ENCODE results near the gene WDR7.
"Not testable (repeated sequence)": the region's sequence is repeated elsewhere in the genome, so short reads cannot be mapped to it uniquely, and the experiment has no call there.

WDR7 gene

GRCh38 chr18:56641714-56642337 is 9.3 kb upstream of the WDR7 start:
- no peak overlapping the region for H3K4me3 ChIP-seq (ENCODE audit: low read length)
- H3K27me3 ChIP-seq (ENCODE audit: control insufficient read depth, insufficient read depth, low read length): no peaks in the 10 kb centered on the region
- no peaks in the 10 kb centered on the region for H3K36me3 ChIP-seq (ENCODE audit: control insufficient read depth, insufficient read depth, low read length)
- peaks cover 2% of the 10 kb centered on the region for H3K4me1 ChIP-seq (ENCODE audit: control insufficient read depth, insufficient read depth, low read length)
- no peak overlapping the region for H3K9ac ChIP-seq (ENCODE audit: low read length)
- H3K27ac ChIP-seq (ENCODE audit: low read depth, low read length): no peak overlapping the region

GRCh38 chr18:56643381-56643780 is 7.8 kb upstream of the WDR7 start:
- Histone ChIP-seq H3K4me1 (ENCODE audit: control insufficient read depth, insufficient read depth, low read length) (no peaks in the 10 kb centered on the region), H3K27ac (ENCODE audit: low read depth, low read length) (no peak overlapping the region), H3K27me3 (ENCODE audit: control insufficient read depth, insufficient read depth, low read length) (no peaks in the 10 kb centered on the region), H3K9ac (ENCODE audit: low read length) (no peak overlapping the region), H3K4me3 (ENCODE audit: low read length) (no peak overlapping the region), H3K36me3 (ENCODE audit: control insufficient read depth, insufficient read depth, low read length) (peaks cover 2% of the 10 kb centered on the region)

GRCh38 chr18:56645415-56646016 is 5.6 kb upstream of the WDR7 start:
- Histone ChIP-seq H3K27me3 (ENCODE audit: control insufficient read depth, insufficient read depth, low read length) (no peaks in the 10 kb centered on the region), H3K27ac (ENCODE audit: low read depth, low read length) (no peak overlapping the region), H3K4me1 (ENCODE audit: control insufficient read depth, insufficient read depth, low read length) (no peaks in the 10 kb centered on the region), H3K4me3 (ENCODE audit: low read length) (no peak overlapping the region), H3K36me3 (ENCODE audit: control insufficient read depth, insufficient read depth, low read length) (peaks cover 2% of the 10 kb centered on the region), H3K9ac (ENCODE audit: low read length) (no peak overlapping the region)

- no peak overlapping the region for H3K27ac ChIP-seq (ENCODE audit: low read depth, low read length)
- peaks cover 3% of the 10 kb centered on the region for H3K4me1 ChIP-seq (ENCODE audit: control insufficient read depth, insufficient read depth, low read length)
- no peak overlapping the region for H3K4me3 ChIP-seq (ENCODE audit: low read length)
- H3K9ac ChIP-seq (ENCODE audit: low read length): no peak overlapping the region
- peaks cover 2% of the 10 kb centered on the region for H3K36me3 ChIP-seq (ENCODE audit: control insufficient read depth, insufficient read depth, low read length)
- no peaks in the 10 kb centered on the region for H3K27me3 ChIP-seq (ENCODE audit: control insufficient read depth, insufficient read depth, low read length)
These were observed 4.1 kb upstream of the WDR7 start for GRCh38 chr18:56647071-56647470.

GRCh38 chr18:56647951-56648893 is 2.9 kb upstream of the WDR7 start:
- peaks cover 3% of the 10 kb centered on the region for H3K4me1 ChIP-seq (ENCODE audit: control insufficient read depth, insufficient read depth, low read length)
- peaks cover 2% of the 10 kb centered on the region for H3K36me3 ChIP-seq (ENCODE audit: control insufficient read depth, insufficient read depth, low read length)
- H3K4me3 ChIP-seq (ENCODE audit: low read length): no peak overlapping the region
- H3K27me3 ChIP-seq (ENCODE audit: control insufficient read depth, insufficient read depth, low read length): no peaks in the 10 kb centered on the region
- no peak overlapping the region for H3K9ac ChIP-seq (ENCODE audit: low read length)
- no peak overlapping the region for H3K27ac ChIP-seq (ENCODE audit: low read depth, low read length)

- Histone ChIP-seq H3K4me1 (ENCODE audit: control insufficient read depth, insufficient read depth, low read length) (peaks cover 3% of the 10 kb centered on the region), H3K27me3 (ENCODE audit: control insufficient read depth, insufficient read depth, low read length) (no peaks in the 10 kb centered on the region), H3K27ac (ENCODE audit: low read depth, low read length) (no peak overlapping the region), H3K36me3 (ENCODE audit: control insufficient read depth, insufficient read depth, low read length) (peaks cover 2% of the 10 kb centered on the region), H3K4me3 (ENCODE audit: low read length) (no peak overlapping the region), H3K9ac (ENCODE audit: low read length) (no peak overlapping the region)
These were observed 1.2 kb upstream of the WDR7 start for GRCh38 chr18:56649996-56650395.

- Histone ChIP-seq H3K9ac (ENCODE audit: low read length) (peak overlapping the region; percentile 63), H3K4me1 (ENCODE audit: control insufficient read depth, insufficient read depth, low read length) (peaks cover 3% of the 10 kb centered on the region), H3K36me3 (ENCODE audit: control insufficient read depth, insufficient read depth, low read length) (peaks cover 2% of the 10 kb centered on the region), H3K27ac (ENCODE audit: low read depth, low read length) (peak overlapping the region; percentile 81), H3K4me3 (ENCODE audit: low read length) (peak overlapping the region; percentile 99), H3K27me3 (ENCODE audit: control insufficient read depth, insufficient read depth, low read length) (no peaks in the 10 kb centered on the region)
These were observed 573 bp downstream of the WDR7 start for GRCh38 chr18:56651771-56652092.

GRCh38 chr18:56652802-56653201 is 1.6 kb downstream of the WDR7 start:
- H3K4me3 ChIP-seq (ENCODE audit: low read length): no peak overlapping the region
- no peak overlapping the region for H3K27ac ChIP-seq (ENCODE audit: low read depth, low read length)
- no peak overlapping the region for H3K9ac ChIP-seq (ENCODE audit: low read length)

GRCh38 chr18:56654280-56654679 is 3.1 kb downstream of the WDR7 start:
- not testable (repeated sequence) for H3K36me3 ChIP-seq (ENCODE audit: control insufficient read depth, insufficient read depth, low read length); H3K4me3 ChIP-seq (ENCODE audit: low read length); H3K27me3 ChIP-seq (ENCODE audit: control insufficient read depth, insufficient read depth, low read length); H3K27ac ChIP-seq (ENCODE audit: low read depth, low read length); H3K4me1 ChIP-seq (ENCODE audit: control insufficient read depth, insufficient read depth, low read length); H3K9ac ChIP-seq (ENCODE audit: low read length)

More at GRCh38 chr18:56652802-56653201, 1.6 kb downstream of the WDR7 start:
- peaks cover 3% of the 10 kb centered on the region for H3K4me1 ChIP-seq (ENCODE audit: control insufficient read depth, insufficient read depth, low read length)
- no peaks in the 10 kb centered on the region for H3K36me3 ChIP-seq (ENCODE audit: control insufficient read depth, insufficient read depth, low read length)
- no peaks in the 10 kb centered on the region for H3K27me3 ChIP-seq (ENCODE audit: control insufficient read depth, insufficient read depth, low read length)

GRCh38 chr18:56658261-56658660 is 7.1 kb downstream of the WDR7 start:
- H3K27ac ChIP-seq (ENCODE audit: low read depth, low read length): no peak overlapping the region
- no peaks in the 10 kb centered on the region for H3K27me3 ChIP-seq (ENCODE audit: control insufficient read depth, insufficient read depth, low read length)
- H3K4me1 ChIP-seq (ENCODE audit: control insufficient read depth, insufficient read depth, low read length): no peaks in the 10 kb centered on the region
- no peak overlapping the region for H3K4me3 ChIP-seq (ENCODE audit: low read length)
- no peak overlapping the region for H3K9ac ChIP-seq (ENCODE audit: low read length)
- H3K36me3 ChIP-seq (ENCODE audit: control insufficient read depth, insufficient read depth, low read length): no peaks in the 10 kb centered on the region

- Histone ChIP-seq H3K27ac (ENCODE audit: low read depth, low read length) (no peak overlapping the region), H3K27me3 (ENCODE audit: control insufficient read depth, insufficient read depth, low read length) (no peaks in the 10 kb centered on the region), H3K4me3 (ENCODE audit: low read length) (no peak overlapping the region), H3K36me3 (ENCODE audit: control insufficient read depth, insufficient read depth, low read length) (no peaks in the 10 kb centered on the region), H3K9ac (ENCODE audit: low read length) (no peak overlapping the region), H3K4me1 (ENCODE audit: control insufficient read depth, insufficient read depth, low read length) (no peaks in the 10 kb centered on the region)
These were observed 8.0 kb downstream of the WDR7 start for GRCh38 chr18:56659111-56659510.

GRCh38 chr18:56660655-56661054 is 9.5 kb downstream of the WDR7 start:
- Histone ChIP-seq H3K4me3 (ENCODE audit: low read length) (no peak overlapping the region), H3K9ac (ENCODE audit: low read length) (no peak overlapping the region), H3K27me3 (ENCODE audit: control insufficient read depth, insufficient read depth, low read length) (no peaks in the 10 kb centered on the region), H3K4me1 (ENCODE audit: control insufficient read depth, insufficient read depth, low read length) (no peaks in the 10 kb centered on the region), H3K27ac (ENCODE audit: low read depth, low read length) (no peak overlapping the region), H3K36me3 (ENCODE audit: control insufficient read depth, insufficient read depth, low read length) (no peaks in the 10 kb centered on the region)
